DND-41 (cell line): ENCODE measurements around the gene KIF5A.
"Not testable (repeated sequence)": the region's sequence is repeated elsewhere in the genome, so short reads cannot be mapped to it uniquely, and the experiment has no call there.

ENCODE experiments used
- ATAC-seq: fragments of 200-7000 bp; cut with Tn5 transposase; 3 replicates; pipeline ENCODE4 v1.9.1; 2021; ENCODE audit warnings: low read depth; ENCODE audit not compliant: insufficient read depth
- DNase-seq: peaks from one replicate; pipeline ENCODE4 v3.0.0-alpha.2; 2020
- H2AFZ ChIP-seq: 2 replicates; pipeline ENCODE4 v1.6.0; 2012; ENCODE audit warnings: low read depth, low read length
- H3K27ac ChIP-seq: 2 replicates; pipeline ENCODE4 v1.5.1; 2012; ENCODE audit warnings: low read length, inconsistent platforms
- H3K27me3 ChIP-seq: fragments of 200-600 bp; sonication (generic); 2 replicates; pipeline ENCODE4 v1.6.0; 2012; ENCODE audit warnings: low read length, mild to moderate bottlenecking, inconsistent platforms; ENCODE audit not compliant: insufficient read depth, poor library complexity
- H3K36me3 ChIP-seq: 2 replicates; pipeline ENCODE4 v1.5.1; 2012; ENCODE audit warnings: low read length, inconsistent platforms; ENCODE audit not compliant: insufficient read depth
- H3K4me1 ChIP-seq: 2 replicates; pipeline ENCODE4 v1.5.1; 2012; ENCODE audit warnings: mild to moderate bottlenecking, low read length; ENCODE audit not compliant: insufficient read depth
- H3K4me2 ChIP-seq: 2 replicates; pipeline ENCODE4 v1.6.0; 2012; ENCODE audit warnings: mild to moderate bottlenecking, moderate library complexity, low read length, inconsistent platforms; ENCODE audit not compliant: insufficient read depth
- H3K4me3 ChIP-seq, 2 experiments: fragments of 200-600 bp in 1 of 2; shearing (Covaris generic) in 1 of 2; 2 replicates each; pipeline ENCODE4 v1.5.1; 2012 to 2016; ENCODE audit warnings: inconsistent platforms in 2 of 2, low read length in 2 of 2, mild to moderate bottlenecking in 2 of 2, low read depth in 1 of 2, moderate library complexity in 1 of 2
- H3K79me2 ChIP-seq: 2 replicates; pipeline ENCODE4 v1.6.0; 2012; ENCODE audit warnings: low read length, inconsistent platforms; ENCODE audit not compliant: insufficient read depth
- H3K9ac ChIP-seq: 2 replicates; pipeline ENCODE4 v1.6.0; 2012; ENCODE audit warnings: low read depth, mild to moderate bottlenecking, inconsistent platforms, low read length, moderate library complexity
- H3K9me3 ChIP-seq: 2 replicates; pipeline ENCODE4 v1.5.1; 2012; ENCODE audit warnings: low read length, moderate library complexity, mild to moderate bottlenecking, inconsistent platforms; ENCODE audit not compliant: insufficient read depth, severe bottlenecking
- H4K20me1 ChIP-seq: 2 replicates; pipeline ENCODE4 v1.6.0; 2012; ENCODE audit warnings: low read length; ENCODE audit not compliant: insufficient read depth
- EZH2 ChIP-seq: IDR thresholded peaks from 3 replicates; pipeline ENCODE4 v1.6.1; 2012; ENCODE audit warnings: borderline replicate concordance, low read depth, mild to moderate bottlenecking, moderate library complexity, low read length, inconsistent platforms; ENCODE audit not compliant: severe bottlenecking
- TF ChIP-seq, protein P1 (sequence below): IDR thresholded peaks from 2 replicates; pipeline ENCODE4 v1.5.1; 2012; ENCODE audit warnings: borderline replicate concordance, low read length, moderate library complexity, mild to moderate bottlenecking; ENCODE audit not compliant: poor library complexity, severe bottlenecking; ENCODE audit errors: extremely low read depth

Gene KIF5A

DNA sequence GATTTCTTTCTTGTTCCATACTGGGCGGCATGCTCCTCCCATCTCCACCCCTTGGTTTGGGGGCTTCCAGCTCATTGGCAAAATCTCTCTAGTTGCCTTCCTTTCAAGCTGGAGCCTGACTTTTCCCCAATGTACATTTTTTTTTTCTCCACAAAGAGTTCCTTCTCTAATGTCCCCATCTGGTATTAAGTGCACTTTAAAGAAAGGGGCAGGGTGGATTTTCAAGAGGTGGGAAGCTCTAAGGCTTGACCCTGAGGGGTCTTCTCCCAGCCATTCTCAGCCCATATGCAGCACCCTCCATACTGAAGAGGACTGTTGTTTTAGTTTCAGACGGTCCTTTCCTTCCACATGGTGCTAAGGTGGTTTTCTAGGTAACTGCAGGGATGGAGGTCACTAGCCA lies 35.3 kb downstream of the KIF5A start:
- no peaks in the 10 kb centered on the region for H3K79me2 ChIP-seq
- no peak overlapping the region for H2AFZ ChIP-seq
- no peak overlapping the region for H3K4me3 ChIP-seq
- DNase-seq (no peak), ATAC-seq (no peak)
- no peaks in the 10 kb centered on the region for H3K36me3 ChIP-seq
- TF ChIP-seq, protein P1, sequence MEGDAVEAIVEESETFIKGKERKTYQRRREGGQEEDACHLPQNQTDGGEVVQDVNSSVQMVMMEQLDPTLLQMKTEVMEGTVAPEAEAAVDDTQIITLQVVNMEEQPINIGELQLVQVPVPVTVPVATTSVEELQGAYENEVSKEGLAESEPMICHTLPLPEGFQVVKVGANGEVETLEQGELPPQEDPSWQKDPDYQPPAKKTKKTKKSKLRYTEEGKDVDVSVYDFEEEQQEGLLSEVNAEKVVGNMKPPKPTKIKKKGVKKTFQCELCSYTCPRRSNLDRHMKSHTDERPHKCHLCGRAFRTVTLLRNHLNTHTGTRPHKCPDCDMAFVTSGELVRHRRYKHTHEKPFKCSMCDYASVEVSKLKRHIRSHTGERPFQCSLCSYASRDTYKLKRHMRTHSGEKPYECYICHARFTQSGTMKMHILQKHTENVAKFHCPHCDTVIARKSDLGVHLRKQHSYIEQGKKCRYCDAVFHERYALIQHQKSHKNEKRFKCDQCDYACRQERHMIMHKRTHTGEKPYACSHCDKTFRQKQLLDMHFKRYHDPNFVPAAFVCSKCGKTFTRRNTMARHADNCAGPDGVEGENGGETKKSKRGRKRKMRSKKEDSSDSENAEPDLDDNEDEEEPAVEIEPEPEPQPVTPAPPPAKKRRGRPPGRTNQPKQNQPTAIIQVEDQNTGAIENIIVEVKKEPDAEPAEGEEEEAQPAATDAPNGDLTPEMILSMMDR = no peak
- TF ChIP-seq EZH2 = no peak
- H3K9me3 ChIP-seq = no peaks in the 10 kb centered on the region
- H3K9ac ChIP-seq = no peak overlapping the region
- peaks cover 7% of the 10 kb centered on the region for H3K4me1 ChIP-seq
- no peak overlapping the region for H3K27ac ChIP-seq
- no peak overlapping the region for H3K4me2 ChIP-seq
- no peaks in the 10 kb centered on the region for H4K20me1 ChIP-seq
- peaks cover 13% of the 10 kb centered on the region for H3K27me3 ChIP-seq

DNA sequence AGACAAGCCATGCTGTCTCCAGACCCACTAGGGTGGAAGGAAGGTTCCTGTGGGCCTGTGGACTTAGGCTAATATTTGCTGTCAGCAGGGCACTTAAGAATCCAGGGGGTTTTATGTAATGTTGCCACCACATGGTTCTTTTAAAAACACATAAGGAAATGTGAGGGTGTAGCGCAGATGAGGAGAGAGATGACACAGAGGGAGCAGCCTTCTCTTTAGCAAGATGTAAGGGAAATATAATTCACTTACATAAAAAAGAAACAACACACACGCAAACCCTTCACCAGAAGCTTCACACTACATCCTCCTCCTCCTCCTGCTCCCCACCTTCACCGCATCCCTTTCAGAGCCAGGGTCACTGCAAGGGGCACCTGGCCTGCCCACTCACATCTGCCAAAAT lies 36.3 kb downstream of the KIF5A start:
- no peaks in the 10 kb centered on the region for H4K20me1 ChIP-seq
- peaks cover 8% of the 10 kb centered on the region for H3K79me2 ChIP-seq
- no peak overlapping the region for H3K9ac ChIP-seq
- no peak for DNase-seq
- no peak for ATAC-seq
- TF ChIP-seq EZH2 = no peak
- TF ChIP-seq, protein P1 = no peak
- H3K27ac ChIP-seq = no peak overlapping the region
- peaks cover 17% of the 10 kb centered on the region for H3K4me1 ChIP-seq
- no peak overlapping the region for H3K4me2 ChIP-seq
- H3K36me3 ChIP-seq = no peaks in the 10 kb centered on the region
- no peak overlapping the region for H2AFZ ChIP-seq
- peaks cover 13% of the 10 kb centered on the region for H3K27me3 ChIP-seq
- no peak overlapping the region for H3K4me3 ChIP-seq
- no peaks in the 10 kb centered on the region for H3K9me3 ChIP-seq

DNA sequence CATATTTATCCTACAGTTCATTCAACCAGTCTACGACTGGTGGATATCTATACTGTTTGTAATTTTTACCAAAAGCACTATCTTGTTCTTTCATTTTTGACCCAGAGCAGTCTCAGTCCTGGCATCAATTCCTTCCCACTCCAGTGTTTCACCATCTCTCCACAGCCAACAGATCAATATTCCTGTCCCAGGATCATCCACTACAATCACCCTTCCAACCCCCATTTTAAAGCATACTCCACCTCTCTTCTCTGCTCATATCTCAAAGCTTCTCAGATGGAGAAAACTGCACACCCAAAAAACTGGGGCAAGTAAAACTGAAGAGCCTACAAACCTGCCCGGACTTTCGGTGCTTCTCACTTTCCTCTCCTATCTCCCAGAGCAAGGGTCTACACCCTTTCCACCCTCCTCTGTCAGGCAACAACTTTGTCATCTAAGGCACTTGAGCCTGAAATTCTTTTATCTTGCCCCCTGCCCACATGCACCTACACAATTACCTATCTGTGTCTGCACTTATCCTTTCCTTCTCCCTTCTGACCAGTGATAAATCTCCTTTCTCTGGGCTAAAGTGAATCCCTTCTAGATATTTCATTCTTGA lies 37.1 kb downstream of the KIF5A start:
- Histone ChIP-seq H3K79me2 (peaks cover 15% of the 10 kb centered on the region), H2AFZ (no peak overlapping the region), H3K36me3 (no peaks in the 10 kb centered on the region), H3K4me1 (peaks cover 25% of the 10 kb centered on the region), H3K27ac (no peak overlapping the region), H3K27me3 (peaks cover 9% of the 10 kb centered on the region), H3K9ac (no peak overlapping the region), H4K20me1 (no peaks in the 10 kb centered on the region), H3K4me2 (no peak overlapping the region), H3K4me3 (no peak overlapping the region), H3K9me3 (no peaks in the 10 kb centered on the region)
- no peak for ATAC-seq
- no peak for TF ChIP-seq EZH2
- TF ChIP-seq, protein P1 = no peak
- DNase-seq = no peak

DNA sequence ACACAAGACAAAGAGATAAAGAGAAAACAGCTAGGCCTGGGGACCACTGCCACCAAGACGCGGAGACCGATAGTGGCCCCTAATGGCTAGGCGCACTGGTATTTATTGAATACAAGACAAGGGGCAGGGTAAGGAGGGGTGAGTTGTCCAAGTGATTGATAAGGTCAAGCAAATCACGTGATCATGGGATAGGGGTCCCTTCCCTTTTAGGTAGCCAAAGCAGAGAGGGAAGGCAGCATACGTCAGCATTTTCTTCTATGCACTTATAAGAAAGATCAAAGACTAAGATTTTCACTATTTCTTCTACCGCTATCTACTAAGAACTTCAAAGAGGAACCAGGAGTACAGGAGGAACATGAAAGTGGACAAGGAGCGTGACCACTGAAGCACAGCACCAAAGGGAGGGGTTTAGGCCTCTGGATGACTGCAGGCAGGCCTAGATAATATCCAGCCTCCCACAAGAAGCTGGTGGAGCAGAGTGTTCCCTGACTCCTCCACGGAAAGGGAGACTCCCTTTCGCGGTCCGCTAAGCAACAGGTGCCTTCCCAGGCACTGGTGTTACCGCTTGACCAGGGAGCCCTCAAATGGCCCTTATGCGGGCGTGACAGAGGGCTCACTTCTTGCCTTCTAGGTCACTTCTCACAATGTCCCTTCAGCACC lies 39.2 kb downstream of the KIF5A start:
- H3K4me3 ChIP-seq, H3K27ac ChIP-seq, H3K36me3 ChIP-seq, DNase-seq, H3K4me2 ChIP-seq, H4K20me1 ChIP-seq, H3K9me3 ChIP-seq, H3K27me3 ChIP-seq, H3K9ac ChIP-seq, H2AFZ ChIP-seq, ATAC-seq: not testable (repeated sequence)
- Histone ChIP-seq H3K79me2 (peaks cover 26% of the 10 kb centered on the region), H3K4me1 (peaks cover 35% of the 10 kb centered on the region)
